SU-DHL-6 (cell line): Measurements from ENCODE around the gene EIF4EBP2.
A peak's percentile ranks its signal among the peaks of the same experiment; 100 is the strongest.

Source experiments
- H2AFZ ChIP-seq: fragments of 200-600 bp; sonication (generic); 2 replicates; pipeline ENCODE4 v1.6.1; 2014; ENCODE audit warnings: low read depth, mild to moderate bottlenecking, moderate library complexity, mixed read lengths, antibody characterized with exemption, low read length; ENCODE audit not compliant: severe bottlenecking
- H3F3A ChIP-seq: fragments of 200-600 bp; shearing (Covaris generic); 2 replicates; pipeline ENCODE4 v1.6.0; 2016; ENCODE audit warnings: antibody characterized with exemption, mild to moderate bottlenecking; ENCODE audit not compliant: insufficient read depth
- H3K27ac ChIP-seq: fragments of 200-600 bp; sonication (generic); 2 replicates; pipeline ENCODE4 v1.5.1; 2016; ENCODE audit warnings: low read depth, mild to moderate bottlenecking, low read length, moderate library complexity, mixed read lengths
- H3K27me3 ChIP-seq: fragments of 200-600 bp; sonication (generic), shearing (Covaris generic); 2 replicates; pipeline ENCODE4 v1.6.0; 2014; ENCODE audit warnings: mild to moderate bottlenecking, low read length
- H3K36me3 ChIP-seq: fragments of 200-600 bp; sonication (generic); 2 replicates; pipeline ENCODE4 v1.6.1; 2014; ENCODE audit warnings: mild to moderate bottlenecking, low read length, mixed read lengths
- H3K4me2 ChIP-seq: fragments of 300-600, 200-600 bp; shearing (Covaris generic), sonication (generic); 2 replicates; pipeline ENCODE4 v1.6.0; 2014; ENCODE audit warnings: low read length, low read depth, mild to moderate bottlenecking; ENCODE audit not compliant: poor library complexity, severe bottlenecking
- H3K4me3 ChIP-seq: fragments of 200-600 bp; sonication (generic); 2 replicates; pipeline ENCODE4 v1.5.1; 2014; ENCODE audit warnings: antibody characterized with exemption, low read length, mild to moderate bottlenecking, mixed read lengths; ENCODE audit not compliant: insufficient read depth, poor library complexity, severe bottlenecking
- H3K79me2 ChIP-seq: fragments of 200-600 bp; sonication (generic); 2 replicates; pipeline ENCODE4 v1.6.1; 2014; ENCODE audit warnings: mild to moderate bottlenecking, low read length, moderate library complexity; ENCODE audit not compliant: insufficient read depth
- H3K9ac ChIP-seq: fragments of 200-600 bp; sonication (generic); 2 replicates; pipeline ENCODE4 v1.7.0; 2014; ENCODE audit warnings: mild to moderate bottlenecking, low read length
- H3K9me2 ChIP-seq: fragments of 200-600 bp; sonication (generic); replicated peaks from 2 replicates; pipeline ENCODE4 v1.6.1; 2014; ENCODE audit warnings: low read length; ENCODE audit not compliant: insufficient read depth
- H3K9me3 ChIP-seq: fragments of 200-600 bp; sonication (generic); 2 replicates; pipeline ENCODE4 v1.6.1; 2014; ENCODE audit warnings: low read length, mixed read lengths; ENCODE audit not compliant: insufficient read depth
- H4K20me1 ChIP-seq: fragments of 200-600 bp; sonication (generic); 2 replicates; pipeline ENCODE4 v1.6.1; 2014; ENCODE audit warnings: low read depth, mild to moderate bottlenecking, antibody characterized with exemption, low read length, moderate library complexity, mixed read lengths
- EZH2phosphoT487 ChIP-seq: fragments of 200-600 bp; sonication (generic), shearing (Covaris generic); conservative IDR thresholded peaks from 2 replicates; pipeline ENCODE4 v1.6.1; 2018; ENCODE audit warnings: mild to moderate bottlenecking, antibody characterized with exemption, low read length, moderate library complexity, mixed read lengths
- TF ChIP-seq, protein P1 (sequence below): fragments of 200-600 bp; sonication (generic); IDR thresholded peaks from one replicate; pipeline ENCODE4 v1.5.1; 2017; ENCODE audit warnings: antibody characterized with exemption, mild to moderate bottlenecking, low read length, moderate library complexity; ENCODE audit not compliant: insufficient read depth, poor library complexity, severe bottlenecking

EIF4EBP2 gene

DNA sequence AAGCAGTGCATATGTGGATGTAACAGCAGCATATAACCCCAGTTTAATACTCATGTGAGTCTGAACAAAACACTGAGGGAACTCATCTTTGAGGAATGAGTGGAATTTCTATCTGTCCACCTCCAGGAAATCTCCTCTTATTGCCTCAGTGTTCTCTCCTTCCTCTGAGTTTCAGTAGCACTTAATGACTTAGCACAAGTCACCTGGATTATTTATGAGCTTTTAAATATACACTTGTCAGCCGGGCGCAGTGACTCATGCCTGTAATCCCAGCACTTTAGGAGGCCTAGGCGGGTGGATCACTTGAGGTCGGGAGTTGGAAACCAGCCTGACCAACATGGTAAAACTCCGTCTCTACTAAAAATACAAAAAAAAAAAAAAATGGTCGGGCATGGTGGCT, 25.8 kb upstream of the EIF4EBP2 start:
- H3K4me2 ChIP-seq, result no peak overlapping the region
- H4K20me1 ChIP-seq, result no peaks in the 10 kb centered on the region
- H3K36me3 ChIP-seq, result no peaks in the 10 kb centered on the region
- peaks cover 20% of the 10 kb centered on the region for H3K79me2 ChIP-seq
- H3K27ac ChIP-seq, result no peak overlapping the region
- TF ChIP-seq EZH2phosphoT487, result no peak
- TF ChIP-seq, protein P1, sequence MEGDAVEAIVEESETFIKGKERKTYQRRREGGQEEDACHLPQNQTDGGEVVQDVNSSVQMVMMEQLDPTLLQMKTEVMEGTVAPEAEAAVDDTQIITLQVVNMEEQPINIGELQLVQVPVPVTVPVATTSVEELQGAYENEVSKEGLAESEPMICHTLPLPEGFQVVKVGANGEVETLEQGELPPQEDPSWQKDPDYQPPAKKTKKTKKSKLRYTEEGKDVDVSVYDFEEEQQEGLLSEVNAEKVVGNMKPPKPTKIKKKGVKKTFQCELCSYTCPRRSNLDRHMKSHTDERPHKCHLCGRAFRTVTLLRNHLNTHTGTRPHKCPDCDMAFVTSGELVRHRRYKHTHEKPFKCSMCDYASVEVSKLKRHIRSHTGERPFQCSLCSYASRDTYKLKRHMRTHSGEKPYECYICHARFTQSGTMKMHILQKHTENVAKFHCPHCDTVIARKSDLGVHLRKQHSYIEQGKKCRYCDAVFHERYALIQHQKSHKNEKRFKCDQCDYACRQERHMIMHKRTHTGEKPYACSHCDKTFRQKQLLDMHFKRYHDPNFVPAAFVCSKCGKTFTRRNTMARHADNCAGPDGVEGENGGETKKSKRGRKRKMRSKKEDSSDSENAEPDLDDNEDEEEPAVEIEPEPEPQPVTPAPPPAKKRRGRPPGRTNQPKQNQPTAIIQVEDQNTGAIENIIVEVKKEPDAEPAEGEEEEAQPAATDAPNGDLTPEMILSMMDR, result no peak
- H3K9me3 ChIP-seq, result no peaks in the 10 kb centered on the region
- no peaks in the 10 kb centered on the region for H3K9me2 ChIP-seq
- peaks cover 19% of the 10 kb centered on the region for H3F3A ChIP-seq
- no peak overlapping the region for H2AFZ ChIP-seq
- H3K27me3 ChIP-seq, result no peaks in the 10 kb centered on the region
- no peak overlapping the region for H3K9ac ChIP-seq
- no peak overlapping the region for H3K4me3 ChIP-seq

DNA sequence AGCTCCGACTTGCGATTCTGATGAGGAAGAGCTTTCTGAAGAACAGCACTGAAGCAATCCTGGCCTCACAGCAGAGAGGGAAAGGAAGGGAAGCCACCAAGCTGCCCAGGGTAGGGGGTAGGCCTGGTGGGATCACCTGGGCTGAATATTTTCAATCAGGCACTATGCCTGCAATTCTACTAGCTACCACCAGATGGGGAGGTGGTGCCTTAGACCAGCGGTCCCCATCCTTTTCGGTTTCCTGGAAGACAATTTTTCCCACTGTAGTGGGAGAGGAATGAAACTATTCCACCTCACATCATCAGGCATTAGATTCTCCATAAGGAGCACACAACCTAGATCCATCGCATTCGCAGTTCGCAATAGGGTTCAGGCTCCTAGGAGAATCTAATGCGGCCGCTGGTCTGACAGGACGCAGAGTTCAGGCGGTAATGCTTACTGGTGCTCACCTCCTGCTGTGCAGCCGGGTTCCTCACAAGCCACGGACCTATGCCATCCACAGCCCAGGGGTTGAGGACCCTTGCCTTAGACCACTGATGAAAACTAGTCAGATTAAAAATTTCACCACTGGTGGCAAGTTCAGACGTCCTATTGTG, 24.3 kb upstream of the EIF4EBP2 start:
- H3K36me3 ChIP-seq, result no peaks in the 10 kb centered on the region
- no peaks in the 10 kb centered on the region for H3K9me2 ChIP-seq
- no peaks in the 10 kb centered on the region for H4K20me1 ChIP-seq
- H3K4me3 ChIP-seq, result no peak overlapping the region
- no peaks in the 10 kb centered on the region for H3K27me3 ChIP-seq
- H3K27ac ChIP-seq, result no peak overlapping the region
- no peaks in the 10 kb centered on the region for H3K9me3 ChIP-seq
- no peak overlapping the region for H2AFZ ChIP-seq
- H3K9ac ChIP-seq, result no peak overlapping the region
- TF ChIP-seq, protein P1, result peak; percentile 57
- TF ChIP-seq EZH2phosphoT487, result no peak
- peaks cover 19% of the 10 kb centered on the region for H3F3A ChIP-seq
- no peak overlapping the region for H3K4me2 ChIP-seq
- H3K79me2 ChIP-seq, result peaks cover 20% of the 10 kb centered on the region

DNA sequence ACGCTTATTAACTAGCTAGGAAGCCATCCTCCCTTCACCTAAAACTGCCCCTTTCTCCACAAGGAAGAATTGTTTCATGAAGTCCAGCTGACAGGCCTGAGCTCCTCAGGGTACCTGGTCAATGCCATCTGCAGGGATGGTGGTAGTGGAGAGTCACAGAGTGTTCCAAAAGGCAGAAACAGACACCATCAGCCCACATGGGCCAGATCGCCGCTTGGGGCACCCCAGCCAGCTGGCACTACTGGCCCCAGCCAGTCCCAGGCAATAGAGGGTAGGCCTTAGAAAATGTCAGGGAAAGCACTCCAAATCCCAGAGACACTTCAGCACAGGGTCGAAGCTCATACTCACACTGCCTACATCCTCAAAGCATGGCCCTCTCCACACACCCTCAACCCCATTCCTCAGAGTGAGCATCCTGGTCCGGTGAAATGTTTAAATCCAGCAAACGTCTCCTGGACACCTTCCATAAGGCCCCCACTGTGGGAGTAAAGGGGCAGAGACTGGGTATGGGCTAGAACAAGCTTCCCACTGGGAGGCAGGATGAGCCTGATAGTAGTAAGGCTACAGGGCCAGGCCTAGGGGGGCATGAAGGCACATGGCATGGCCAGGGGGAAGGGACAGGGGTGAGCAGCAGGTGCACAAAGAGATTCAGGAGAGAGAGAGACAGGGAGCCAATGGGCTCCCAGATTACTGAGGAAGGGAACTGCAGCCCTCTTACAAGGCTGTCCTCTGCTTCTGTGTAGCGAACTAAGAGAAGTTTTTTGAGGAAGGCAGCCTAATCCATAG, 23.4 kb upstream of the EIF4EBP2 start:
- H3K27ac ChIP-seq, result no peak overlapping the region
- no peaks in the 10 kb centered on the region for H3K36me3 ChIP-seq
- no peak overlapping the region for H3K9ac ChIP-seq
- H3F3A ChIP-seq, result peaks cover 19% of the 10 kb centered on the region
- H3K9me3 ChIP-seq, result no peaks in the 10 kb centered on the region
- H3K79me2 ChIP-seq, result peaks cover 20% of the 10 kb centered on the region
- H3K4me2 ChIP-seq, result peak overlapping the region; percentile 75
- no peaks in the 10 kb centered on the region for H3K9me2 ChIP-seq
- H3K4me3 ChIP-seq, result no peak overlapping the region
- H3K27me3 ChIP-seq, result no peaks in the 10 kb centered on the region
- no peak for TF ChIP-seq EZH2phosphoT487
- TF ChIP-seq, protein P1, result no peak
- H2AFZ ChIP-seq, result no peak overlapping the region
- H4K20me1 ChIP-seq, result no peaks in the 10 kb centered on the region
